Sigmoid colon (tissue), 4 donors: ENCODE results near the gene CTPS2.

Experiments
- CTCF ChIP-seq, 4 experiments: fragments of 450-650 bp in 3 of 4; fragments of 200-600 bp in 1 of 4; IDR thresholded peaks; one replicate each; pipeline ENCODE4 v1.5.1; 2016 to 2019; ENCODE audit warnings: antibody characterized with exemption in 4 of 4, mild to moderate bottlenecking in 3 of 4, moderate library complexity in 2 of 4
- EP300 ChIP-seq, 4 donors: sonication (generic); formaldehyde crosslinking; IDR thresholded peaks; one replicate each; pipeline ENCODE4 v1.6.1; 2017; ENCODE audit warnings: antibody characterized with exemption in 4 of 4
- POLR2A ChIP-seq, 2 donors: fragments of 450-650 bp; IDR thresholded peaks; one replicate each; pipeline ENCODE4 v1.6.1; 2016; ENCODE audit warnings: antibody characterized with exemption in 2 of 2, mild to moderate bottlenecking in 2 of 2, moderate library complexity in 2 of 2

- TF ChIP-seq CTCF (IDR thresholded peaks at IDR 0.05) (no peak), EP300 (IDR thresholded peaks at IDR 0.05) (no peak), POLR2A (IDR thresholded peaks at IDR 0.05) (no peak)
Observed at GRCh38 chrX:16727637-16728036, 15.2 kb upstream of the CTPS2 start.
